ENCODE results near the gene CAPN1. TPM values are rescaled to one million over a fixed set of nuclear protein-coding genes. Genes with fewer than 3 reads are reported as not detected.

The CAPN1 gene
- total and polyA plus RNA-seq, 2 of the 13 experiments (the other 11 are each of a cell fraction or from before 2014, with no cell fraction given): 57.3 to 82.6 TPM

GRCh38 chr11:65134240-65134951, 47.3 kb upstream of the CAPN1 start, which contains the start of gene SYVN1 (continued):
- TF ChIP-seq ZNF563 (CRISPR knock-in tag; IDR thresholded peaks at IDR 0.05) (no peak; the same call in none of the 2 replicates), ZFP36L1 (CRISPR knock-in tag; IDR thresholded peaks at IDR 0.05) (no peak), TOPORS (CRISPR knock-in tag; IDR thresholded peaks at IDR 0.05) (no peak), ATF7-NPFF (CRISPR knock-in tag; IDR thresholded peaks at IDR 0.05; ENCODE audit: low read depth) (peak; percentile 43; the same call in 1 of the 2 replicates), POGZ (CRISPR knock-in tag; IDR thresholded peaks at IDR 0.05) (peak; percentile 67; the same call in 1 of the 2 replicates), HMGXB4 (CRISPR knock-in tag; IDR thresholded peaks at IDR 0.05; ENCODE audit: borderline replicate concordance in 1 of 2, low read depth in 1 of 2) (peak; percentile 78 to 82), SALL1 (CRISPR knock-in tag; IDR thresholded peaks at IDR 0.05) (peak; percentile 84), TCF7L2 (IDR thresholded peaks at IDR 0.05; ENCODE audit: low read depth, low read length) (no peak), RBM22 (optimal IDR thresholded peaks at IDR 0.05; ENCODE audit: low read length) (no peak), MAFF (IDR thresholded peaks at IDR 0.05; ENCODE audit: low read depth, low read length) (no peak), ZNF75D (CRISPR knock-in tag; IDR thresholded peaks at IDR 0.05; ENCODE audit: borderline replicate concordance) (0 out of 2 replicates have a peak, but pooled peaks have one; percentile 53), ZNF598 (CRISPR knock-in tag; IDR thresholded peaks at IDR 0.05; ENCODE audit: borderline replicate concordance) (peak; percentile 72; the same call in 1 of the 2 replicates), BCL6 (CRISPR knock-in tag; IDR thresholded peaks at IDR 0.05) (peak; percentile 30), SRSF1 (optimal IDR thresholded peaks at IDR 0.05; ENCODE audit: low read depth, low read length) (peak; percentile 23), ZNF558 (CRISPR knock-in tag; IDR thresholded peaks at IDR 0.05; ENCODE audit: borderline replicate concordance) (no peak), ELF1 (CRISPR knock-in tag; IDR thresholded peaks at IDR 0.05) (peak; percentile 81), ONECUT2 (CRISPR knock-in tag; IDR thresholded peaks at IDR 0.05) (0 out of 2 replicates have a peak, but pooled peaks have one; percentile 27), HOXD1 (CRISPR knock-in tag; IDR thresholded peaks at IDR 0.05) (peak; percentile 45; the same call in 1 of the 2 replicates), E2F5 (CRISPR knock-in tag; conservative IDR thresholded peaks at IDR 0.05) (no peak), ZNF335 (CRISPR knock-in tag; IDR thresholded peaks at IDR 0.05) (0 out of 2 replicates have a peak, but pooled peaks have one; percentile 16), ELF4 (CRISPR knock-in tag; IDR thresholded peaks at IDR 0.05; ENCODE audit: borderline replicate concordance) (0 out of 2 replicates have a peak, but pooled peaks have one; percentile 32), CREBL2 (CRISPR knock-in tag; IDR thresholded peaks at IDR 0.05; ENCODE audit: borderline replicate concordance) (peak; percentile 74; the same call in 1 of the 2 replicates)
